IPS-18c (cell line): Measurements from ENCODE around the gene PITPNC1.

ENCODE experiments used
- H3K4me3 ChIP-seq: 2 replicates; pipeline ENCODE4 v1.7.0; 2013; ENCODE audit warnings: low read depth, mild to moderate bottlenecking, low read length, moderate library complexity; ENCODE audit not compliant: insufficient read depth
- H3K9me3 ChIP-seq: one replicate; pipeline ENCODE4 v1.6.1; 2013; ENCODE audit warnings: mild to moderate bottlenecking, low read length, moderate library complexity; ENCODE audit not compliant: control insufficient read depth, insufficient read depth

Gene PITPNC1

DNA sequence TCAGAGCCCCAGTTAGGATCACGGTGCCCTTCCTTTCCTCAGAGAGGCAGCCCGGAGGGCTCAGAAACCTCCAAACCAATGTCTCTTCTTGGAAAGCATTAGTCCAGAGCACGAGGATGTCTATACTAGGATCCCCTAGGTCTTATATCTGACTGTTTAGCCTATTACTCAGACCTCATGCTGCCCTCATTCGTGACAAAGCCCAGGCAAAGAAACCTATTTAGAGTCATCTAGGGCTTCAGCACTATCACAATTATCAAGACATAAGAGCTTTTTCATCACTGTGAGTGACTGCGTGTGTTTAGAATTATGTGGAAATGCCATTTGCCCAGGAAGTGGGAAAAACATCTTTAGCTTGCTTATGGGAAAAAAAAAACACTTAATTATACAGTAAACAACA is 180.8 kb downstream of the PITPNC1 start:
- Histone ChIP-seq H3K4me3 (no peak overlapping the region), H3K9me3 (no peaks in the 10 kb centered on the region)

DNA sequence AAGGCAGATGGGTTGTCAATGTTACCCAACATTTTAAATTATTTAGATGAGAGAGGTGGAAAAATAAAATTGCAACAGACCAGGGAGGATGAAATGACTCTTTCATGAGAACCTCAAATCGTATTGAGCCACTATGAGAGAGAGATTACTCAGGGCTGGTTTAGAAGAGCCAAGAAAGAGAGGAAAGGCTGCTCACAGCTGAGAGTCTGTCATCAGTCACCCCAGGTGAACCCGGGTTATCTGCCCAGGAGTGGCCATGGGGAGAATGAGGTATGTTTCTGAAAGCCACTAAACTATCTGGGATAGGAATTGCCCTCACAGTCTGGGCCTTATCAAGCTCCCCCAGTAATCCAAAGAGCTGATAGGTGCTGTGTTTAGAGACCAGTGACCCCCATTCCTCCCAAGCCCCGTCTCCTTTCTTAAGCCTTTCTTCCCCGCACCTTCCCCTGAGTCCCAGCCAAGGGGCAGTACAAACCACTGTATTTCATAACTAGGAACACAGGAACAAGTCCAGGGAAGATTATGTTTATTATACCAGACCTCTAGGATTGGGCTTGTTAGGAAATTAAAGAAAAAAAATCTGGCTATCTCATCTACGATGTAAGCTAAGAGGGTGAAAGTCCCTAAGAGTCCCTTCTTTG is 181.8 kb downstream of the PITPNC1 start:
- H3K9me3 ChIP-seq, result no peaks in the 10 kb centered on the region
- H3K4me3 ChIP-seq, result no peak overlapping the region

DNA sequence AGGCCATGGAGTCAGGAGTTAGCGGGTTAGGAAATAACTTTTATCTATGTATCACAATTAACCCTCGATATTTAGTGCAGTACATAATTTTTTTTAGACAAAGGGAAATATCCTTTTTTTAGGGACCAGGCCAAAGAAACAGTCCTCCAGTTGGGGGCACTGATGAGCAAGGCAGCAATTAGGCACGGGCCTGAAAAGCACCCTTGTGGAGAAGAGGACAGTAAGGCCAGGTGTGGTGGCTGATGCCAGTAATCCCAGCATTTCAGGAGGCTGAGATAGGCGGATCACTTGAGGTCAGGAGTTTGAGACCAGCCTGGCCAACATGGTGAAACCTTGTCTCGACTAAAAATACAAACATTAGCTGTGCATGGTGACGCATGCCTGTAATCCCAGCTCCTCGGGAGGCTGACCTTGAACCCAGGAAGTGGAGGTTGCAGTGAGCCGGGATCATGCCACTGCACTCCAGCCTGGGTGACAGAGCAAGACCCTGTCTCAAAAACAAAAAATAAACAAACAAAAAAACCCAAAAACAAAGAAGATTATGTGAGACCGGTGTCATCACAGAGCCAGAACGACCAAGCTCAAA is 182.4 kb downstream of the PITPNC1 start:
- H3K4me3 ChIP-seq, result no peak overlapping the region

DNA sequence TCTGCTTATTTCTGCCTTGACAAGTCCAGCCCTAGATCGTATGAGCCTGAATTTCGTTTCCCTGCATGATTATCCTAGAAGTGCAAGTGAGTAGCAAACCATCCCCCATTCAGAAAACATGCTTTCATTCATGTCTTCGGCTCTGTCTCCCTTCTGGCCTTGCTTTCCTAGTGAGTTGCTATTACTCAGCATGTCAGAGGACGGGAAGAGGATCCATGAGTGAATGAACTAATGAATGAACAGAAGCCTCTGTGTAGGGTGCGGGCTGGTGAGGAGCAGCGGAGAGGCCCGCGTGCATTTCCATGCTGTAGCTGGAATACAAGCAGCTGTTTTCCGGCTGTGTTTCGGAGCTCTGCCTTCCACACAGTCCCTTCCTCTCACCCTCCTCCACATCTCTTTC is 184.9 kb downstream of the PITPNC1 start:
- no peaks in the 10 kb centered on the region for H3K9me3 ChIP-seq
- no peak overlapping the region for H3K4me3 ChIP-seq

More for the DNA sequence above, 182.4 kb downstream of the PITPNC1 start:
- no peaks in the 10 kb centered on the region for H3K9me3 ChIP-seq

DNA sequence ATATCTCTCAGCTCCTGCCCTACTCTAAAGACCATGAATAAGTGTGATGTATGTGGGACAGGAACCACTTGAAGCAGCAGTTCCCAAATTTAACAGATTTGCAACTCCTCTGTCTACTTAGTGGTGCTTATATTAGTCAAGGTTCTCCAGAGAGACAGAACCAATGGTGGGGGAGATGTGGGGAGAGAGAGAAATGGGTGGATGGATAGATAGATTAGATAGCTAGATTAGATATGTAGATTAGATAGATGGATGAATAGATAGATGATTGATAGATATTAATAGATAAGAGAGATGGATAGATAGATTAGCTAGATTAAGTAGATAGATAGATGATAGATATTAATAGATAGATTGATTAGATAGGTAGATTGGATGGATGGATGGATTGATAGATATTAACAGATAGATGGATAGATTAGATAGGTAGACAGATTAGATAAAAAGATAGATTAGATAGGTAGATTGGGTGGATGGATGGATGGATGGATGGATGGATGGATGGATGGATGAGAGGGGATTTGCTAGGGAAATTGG is 186.7 kb downstream of the PITPNC1 start:
- H3K9me3 ChIP-seq, result no peaks in the 10 kb centered on the region
- no peak overlapping the region for H3K4me3 ChIP-seq

DNA sequence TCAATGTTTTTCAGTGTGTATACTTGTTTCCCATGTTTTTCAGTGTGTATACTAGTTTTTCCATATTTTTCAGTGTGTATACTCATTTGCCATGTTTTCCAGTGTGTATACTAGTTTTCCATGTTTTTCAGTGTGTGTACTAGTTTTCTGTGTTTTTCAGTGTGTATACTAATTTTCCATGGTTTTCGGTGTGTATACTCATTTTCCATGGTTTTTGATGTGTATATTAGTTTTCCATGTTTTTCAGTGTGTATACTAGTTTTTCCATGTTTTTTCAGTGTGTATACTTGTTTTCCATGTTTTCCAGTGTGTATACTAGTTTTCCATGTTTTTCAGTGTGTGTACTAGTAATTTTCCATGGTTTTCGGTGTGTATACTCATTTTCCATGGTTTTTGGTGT is 188.0 kb downstream of the PITPNC1 start:
- no peaks in the 10 kb centered on the region for H3K9me3 ChIP-seq
- H3K4me3 ChIP-seq, result no peak overlapping the region

DNA sequence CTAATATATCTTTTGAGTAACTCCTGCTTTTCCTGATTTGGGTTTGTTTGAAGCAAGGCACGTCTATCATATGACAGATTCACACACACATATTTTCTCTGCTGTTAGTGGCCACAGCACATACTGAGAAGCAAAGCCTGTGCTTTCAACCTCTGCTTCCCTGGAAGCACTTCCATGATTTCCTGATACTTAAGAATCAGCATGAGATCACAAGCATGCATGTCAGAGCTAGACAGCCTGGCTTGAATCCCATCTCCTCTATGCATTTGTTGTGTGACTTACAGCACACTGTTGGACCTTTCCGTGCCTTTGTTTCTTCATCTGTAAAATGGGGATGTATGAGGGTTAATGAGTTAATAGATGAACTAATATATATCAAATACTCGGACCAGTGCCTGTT is 189.6 kb downstream of the PITPNC1 start:
- no peaks in the 10 kb centered on the region for H3K9me3 ChIP-seq
- H3K4me3 ChIP-seq, result no peak overlapping the region

DNA sequence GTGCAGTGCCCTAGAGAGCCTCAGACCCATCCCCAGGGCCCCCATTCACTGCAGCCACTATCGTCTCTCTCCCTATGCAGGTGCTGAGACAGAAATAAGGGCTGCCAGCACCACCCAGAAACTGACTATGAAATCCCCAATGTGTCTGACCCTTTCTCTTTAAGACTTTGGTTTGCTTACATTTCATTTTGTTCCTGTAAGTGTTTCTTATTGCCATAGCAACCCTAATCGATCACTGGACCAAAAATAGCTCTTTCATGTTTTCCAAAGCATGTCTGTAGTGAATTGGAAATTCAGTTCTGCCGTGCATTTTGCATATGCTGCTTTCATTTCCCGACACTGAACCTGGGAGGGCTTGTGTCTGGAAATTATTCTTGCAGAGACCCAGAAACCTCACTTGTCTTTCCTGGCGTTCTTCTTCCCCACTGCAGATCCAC is 192.0 kb downstream of the PITPNC1 start:
- Histone ChIP-seq H3K4me3 (no peak overlapping the region), H3K9me3 (no peaks in the 10 kb centered on the region)

DNA sequence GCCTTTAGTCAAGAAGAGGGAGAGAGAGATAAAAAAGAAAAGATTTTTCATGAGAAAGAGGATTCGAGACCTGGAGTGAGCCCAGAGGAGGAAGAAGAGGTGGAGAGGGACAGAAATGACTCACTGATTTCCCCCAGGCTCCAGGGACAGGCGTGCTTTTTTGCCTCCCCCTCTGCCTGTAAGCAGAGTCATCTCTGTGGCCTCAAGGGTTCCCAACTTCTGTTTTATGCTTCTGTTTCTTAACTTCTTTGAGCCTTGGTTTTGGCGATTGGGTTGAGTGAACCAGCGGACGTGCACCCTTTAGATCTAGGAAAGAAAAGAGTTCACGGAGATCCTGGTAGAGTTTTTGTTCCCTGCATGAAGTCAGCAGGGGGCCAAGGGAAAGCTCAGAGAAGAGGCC is 192.8 kb downstream of the PITPNC1 start:
- no peak overlapping the region for H3K4me3 ChIP-seq
- no peaks in the 10 kb centered on the region for H3K9me3 ChIP-seq

DNA sequence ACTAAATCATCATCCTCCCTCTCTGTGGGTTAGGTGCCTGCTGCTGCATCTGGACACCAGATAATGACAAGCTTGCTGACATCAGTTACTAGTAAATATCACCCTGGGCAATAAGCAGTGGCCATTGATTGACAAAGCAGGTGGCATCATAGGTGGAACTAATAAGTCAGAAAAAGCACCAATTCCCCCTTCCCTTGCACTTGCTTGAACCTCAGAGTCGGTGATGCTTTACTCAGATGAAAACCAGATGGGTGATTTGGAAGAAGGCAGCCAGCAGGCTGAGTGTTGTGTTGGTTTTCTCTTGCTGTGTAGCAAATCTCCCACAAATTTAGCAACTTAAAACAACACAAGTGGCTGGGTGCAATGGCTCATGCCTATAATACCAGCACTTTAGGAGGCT is 193.7 kb downstream of the PITPNC1 start:
- Histone ChIP-seq H3K9me3 (no peaks in the 10 kb centered on the region), H3K4me3 (no peak overlapping the region)

DNA sequence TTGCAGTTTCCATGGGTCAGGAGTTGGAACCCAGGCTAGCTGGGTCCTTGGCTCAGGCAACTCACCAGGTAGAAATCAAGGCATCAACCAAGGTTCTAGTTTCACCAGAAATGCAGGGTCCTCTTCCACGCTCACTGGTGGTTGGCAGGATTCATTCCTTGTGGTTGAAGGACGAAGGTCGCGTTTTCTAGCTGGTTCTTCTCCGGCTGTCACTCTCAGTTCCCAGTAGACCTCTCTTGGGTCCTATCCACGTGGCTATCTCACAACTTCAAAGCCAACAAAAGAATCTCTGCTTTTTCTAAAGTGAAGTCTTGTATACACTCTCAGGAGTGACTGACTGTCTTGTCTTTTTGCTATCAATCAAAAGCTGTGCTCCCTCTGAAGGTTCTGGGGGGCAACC is 194.4 kb downstream of the PITPNC1 start:
- Histone ChIP-seq H3K4me3 (no peak overlapping the region), H3K9me3 (no peaks in the 10 kb centered on the region)

DNA sequence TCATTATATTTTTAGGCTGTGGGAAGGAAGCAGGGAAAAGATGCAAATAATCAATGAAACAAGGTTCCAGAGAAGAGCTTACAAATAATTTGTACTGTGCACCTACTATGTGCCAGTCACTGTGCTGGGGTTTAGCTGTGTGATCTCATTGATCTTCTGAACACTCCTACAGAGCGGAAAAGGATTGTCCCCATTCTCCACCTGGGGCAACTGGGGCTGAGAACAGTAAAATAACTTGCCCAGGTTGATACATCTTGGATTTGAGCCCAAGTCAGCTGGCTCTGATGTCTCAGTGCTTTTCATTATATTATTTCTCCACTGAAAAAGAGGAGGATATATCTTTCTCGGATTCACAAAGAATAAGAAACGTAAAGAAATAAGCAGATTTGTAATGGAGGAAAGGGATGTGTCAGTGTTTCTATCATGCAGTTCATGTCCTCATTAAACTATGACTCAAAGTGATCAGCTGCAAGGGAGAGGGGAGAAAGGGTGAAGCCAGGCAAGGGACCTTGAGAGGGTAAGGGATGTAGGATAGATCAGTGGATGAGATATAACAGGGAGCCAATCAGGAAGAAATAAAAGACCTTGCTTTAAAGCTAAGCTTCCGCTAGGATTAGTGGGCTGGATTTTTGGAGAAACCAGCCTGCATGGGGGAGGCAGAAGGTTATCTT is 197.0 kb downstream of the PITPNC1 start:
- H3K4me3 ChIP-seq, result no peak overlapping the region
- no peaks in the 10 kb centered on the region for H3K9me3 ChIP-seq

DNA sequence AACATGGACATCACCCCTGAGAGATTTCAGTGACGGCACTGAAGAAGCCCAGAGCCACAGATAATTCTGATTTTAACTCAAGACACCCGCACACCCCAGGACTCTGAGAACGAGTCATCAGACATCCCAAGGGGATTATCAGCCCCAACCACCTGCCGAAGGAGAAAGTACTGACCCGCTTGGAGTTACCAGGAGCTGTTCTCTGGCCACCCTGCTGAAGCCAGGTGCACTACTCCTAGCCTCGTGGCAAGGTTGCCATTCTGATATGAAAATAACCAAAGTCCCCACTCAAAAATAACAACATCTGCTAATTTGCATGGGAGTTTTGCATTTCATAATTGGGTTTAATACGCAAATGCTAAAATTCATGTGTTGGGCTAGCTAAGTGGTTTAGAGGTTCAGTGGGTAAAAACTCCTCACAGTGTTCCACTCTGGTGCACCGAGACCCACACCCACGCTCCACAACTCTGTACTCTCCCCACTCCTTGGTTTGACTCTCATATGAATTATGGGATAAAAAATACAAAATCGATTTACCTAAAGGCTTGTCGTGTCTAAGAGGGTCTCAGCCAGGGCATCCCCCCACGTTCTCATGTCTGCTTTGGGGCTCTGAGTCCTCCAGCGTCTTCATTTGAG is 197.7 kb downstream of the PITPNC1 start:
- Histone ChIP-seq H3K9me3 (no peaks in the 10 kb centered on the region), H3K4me3 (no peak overlapping the region)

DNA sequence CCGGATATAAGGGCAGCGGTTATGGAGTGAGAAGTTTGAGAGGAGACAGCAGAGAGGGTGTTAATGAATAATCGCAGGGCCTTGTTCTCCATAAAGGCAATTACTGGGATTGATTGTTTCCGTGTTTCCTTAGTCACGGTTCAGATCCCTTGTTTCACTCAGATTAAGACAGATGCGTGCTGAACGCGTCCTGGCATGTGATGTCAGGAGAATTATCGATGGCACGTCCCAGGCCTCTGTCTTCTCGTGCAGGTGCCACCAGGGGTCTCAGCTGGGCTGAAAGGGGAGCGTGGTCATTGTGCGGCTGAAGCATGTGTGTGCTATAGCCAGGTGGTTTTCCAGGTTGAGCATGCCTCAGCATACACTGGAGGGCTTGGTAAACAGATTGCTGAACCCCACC is 198.2 kb downstream of the PITPNC1 start:
- no peak overlapping the region for H3K4me3 ChIP-seq
- H3K9me3 ChIP-seq, result no peaks in the 10 kb centered on the region

DNA sequence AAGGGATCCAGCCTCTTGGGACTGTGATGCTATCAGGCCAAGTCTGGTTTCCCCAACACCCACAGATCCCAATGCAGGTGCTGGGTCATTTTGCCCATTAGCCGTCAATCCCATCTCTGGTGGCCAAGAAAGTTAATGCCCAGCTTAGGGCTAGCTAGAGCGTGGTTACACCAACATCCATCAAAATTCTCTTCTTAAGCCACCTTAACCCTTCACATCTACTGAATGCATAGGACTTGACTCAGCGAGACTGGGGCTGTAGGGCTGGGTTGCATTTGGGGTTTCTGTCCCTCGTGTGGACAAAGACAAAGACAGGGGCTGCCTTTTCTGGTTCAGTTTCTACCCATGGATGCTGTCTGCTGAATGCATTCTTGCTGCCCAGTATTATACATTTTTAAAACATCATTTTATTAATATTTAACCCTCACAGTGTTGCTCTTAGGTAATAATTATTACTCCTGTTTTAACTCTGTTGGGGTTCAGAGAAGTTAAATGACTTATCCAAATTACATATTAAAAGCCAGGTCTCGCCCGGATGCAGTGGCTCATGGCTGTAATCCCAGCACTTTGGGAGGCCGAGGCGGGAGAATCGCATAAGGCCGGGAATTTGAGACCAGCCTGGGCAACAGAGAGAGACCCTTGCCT is 199.5 kb downstream of the PITPNC1 start:
- Histone ChIP-seq H3K4me3 (no peak overlapping the region), H3K9me3 (no peaks in the 10 kb centered on the region)

DNA sequence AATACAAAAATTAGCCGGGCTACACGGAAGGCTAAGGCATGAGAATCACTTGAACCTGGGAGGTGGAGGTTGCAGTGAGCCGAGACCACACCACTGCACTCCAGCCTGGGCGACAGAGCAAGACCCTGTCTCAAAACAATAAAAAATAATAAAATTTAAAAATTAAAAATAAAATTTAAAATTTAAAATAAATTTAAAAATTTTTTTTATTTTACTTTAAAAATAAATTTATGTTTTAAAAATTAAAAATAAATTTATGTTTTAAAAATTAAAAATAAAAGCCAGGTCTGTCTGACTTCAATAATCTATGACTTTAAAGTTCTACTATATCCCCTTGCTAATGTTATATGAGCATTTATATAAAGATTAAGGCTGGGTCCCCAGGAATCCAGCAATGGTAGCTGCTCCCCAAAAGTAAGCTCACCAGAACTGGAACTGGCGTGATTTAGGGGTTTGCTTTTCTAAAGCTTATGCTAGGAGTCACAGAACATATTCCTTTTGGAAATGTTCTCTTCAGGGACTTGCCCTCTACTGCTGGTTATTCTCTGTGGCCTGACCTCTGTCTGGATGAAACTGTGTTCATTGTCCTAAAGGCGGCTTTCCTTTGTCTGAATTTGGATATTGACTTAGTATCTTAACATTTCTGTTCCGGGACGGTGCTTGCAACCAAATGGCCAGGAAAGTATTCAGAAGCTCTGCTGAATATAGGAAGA is 200.5 kb downstream of the PITPNC1 start:
- Histone ChIP-seq H3K4me3 (no peak overlapping the region), H3K9me3 (no peaks in the 10 kb centered on the region)

DNA sequence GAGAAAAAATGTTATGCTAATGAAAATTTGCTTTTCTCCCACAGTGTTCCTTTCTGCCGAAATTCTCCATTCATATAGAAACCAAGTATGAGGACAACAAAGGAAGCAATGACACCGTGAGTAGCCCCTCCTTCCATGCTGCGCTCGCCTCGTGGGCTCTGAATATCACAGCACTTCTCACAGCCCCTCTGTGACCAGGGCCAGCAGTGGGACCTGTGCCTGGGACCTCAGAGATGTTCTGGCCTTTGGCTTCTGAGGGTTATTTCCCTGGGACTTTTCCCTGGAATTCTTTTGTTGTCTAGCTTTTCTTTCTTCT is 201.0 kb downstream of the PITPNC1 start:
- H3K4me3 ChIP-seq, result no peak overlapping the region
- no peaks in the 10 kb centered on the region for H3K9me3 ChIP-seq
